ENCODE results near the gene C8G. TPM values are rescaled to one million over a fixed set of nuclear protein-coding genes. Genes with fewer than 3 reads are reported as not detected.
A peak's percentile ranks its signal among the peaks of the same experiment; 100 is the strongest.

C8G gene
- polyA plus RNA-seq, 1 donor: 36.0 TPM

- peaks cover 51% of the 10 kb centered on the region for H3K27me3 ChIP-seq (ENCODE audit: control insufficient read depth, insufficient read depth, low read length)
- peaks cover 13% of the 10 kb centered on the region for H3K9me3 ChIP-seq (ENCODE audit: control insufficient read depth, low read depth, low read length)
- no peak overlapping the region for H3K27ac ChIP-seq (ENCODE audit: low read length)
- no peak for DNase-seq
- H3K36me3 ChIP-seq (ENCODE audit: control insufficient read depth, insufficient read depth, low read length): no peaks in the 10 kb centered on the region
- no CpG with 5 or more reads among the region's 11 CpGs for WGBS (ENCODE audit: insufficient coverage, low lambda C conversion rate)
- H3K4me3 ChIP-seq (ENCODE audit: low read length): no peak overlapping the region
- H3K4me1 ChIP-seq (ENCODE audit: control insufficient read depth, insufficient read depth, low read length): peaks cover 10% of the 10 kb centered on the region
Observed at GRCh38 chr9:136983656-136984314, 38.7 kb downstream of the C8G start.

DNA sequence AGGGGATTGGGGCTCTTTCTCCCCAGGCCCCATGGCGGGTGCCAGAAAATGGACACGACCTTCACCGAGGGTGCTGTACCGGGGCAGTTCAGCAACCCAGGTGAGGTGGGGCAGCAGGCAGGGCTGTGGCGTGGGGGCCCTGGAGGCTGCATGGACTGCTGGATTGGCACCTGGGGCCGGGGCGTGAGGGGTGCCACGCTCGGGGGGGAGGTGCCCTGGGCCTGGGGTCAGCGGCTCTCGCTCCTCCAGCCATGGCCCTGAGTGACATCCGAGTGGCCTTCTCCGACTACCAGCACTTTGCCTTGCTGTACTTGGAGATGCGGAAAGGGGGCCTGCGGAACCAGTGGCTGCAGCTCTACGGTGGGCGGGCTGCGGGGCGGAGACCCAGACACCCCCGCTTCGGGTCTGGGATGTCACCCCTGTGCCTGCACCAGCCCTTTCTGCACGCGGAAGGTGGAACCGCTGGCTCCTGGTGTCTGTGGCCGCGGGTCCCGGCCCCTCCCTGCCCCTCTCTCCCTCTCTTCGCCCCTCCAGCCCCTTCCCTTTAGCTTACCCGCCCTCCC is 39.5 kb downstream of the C8G start:
- peaks cover 45% of the 10 kb centered on the region for H3K27me3 ChIP-seq (ENCODE audit: control insufficient read depth, insufficient read depth, low read length)
- no peak overlapping the region for H3K4me3 ChIP-seq (ENCODE audit: low read length)
- H3K36me3 ChIP-seq (ENCODE audit: control insufficient read depth, insufficient read depth, low read length): no peaks in the 10 kb centered on the region
- DNase-seq: no peak
- WGBS (ENCODE audit: insufficient coverage, low lambda C conversion rate): no CpG with 5 or more reads among the region's 29 CpGs
- peaks cover 10% of the 10 kb centered on the region for H3K4me1 ChIP-seq (ENCODE audit: control insufficient read depth, insufficient read depth, low read length)
- peaks cover 13% of the 10 kb centered on the region for H3K9me3 ChIP-seq (ENCODE audit: control insufficient read depth, low read depth, low read length)
- H3K27ac ChIP-seq (ENCODE audit: low read length): no peak overlapping the region

DNA sequence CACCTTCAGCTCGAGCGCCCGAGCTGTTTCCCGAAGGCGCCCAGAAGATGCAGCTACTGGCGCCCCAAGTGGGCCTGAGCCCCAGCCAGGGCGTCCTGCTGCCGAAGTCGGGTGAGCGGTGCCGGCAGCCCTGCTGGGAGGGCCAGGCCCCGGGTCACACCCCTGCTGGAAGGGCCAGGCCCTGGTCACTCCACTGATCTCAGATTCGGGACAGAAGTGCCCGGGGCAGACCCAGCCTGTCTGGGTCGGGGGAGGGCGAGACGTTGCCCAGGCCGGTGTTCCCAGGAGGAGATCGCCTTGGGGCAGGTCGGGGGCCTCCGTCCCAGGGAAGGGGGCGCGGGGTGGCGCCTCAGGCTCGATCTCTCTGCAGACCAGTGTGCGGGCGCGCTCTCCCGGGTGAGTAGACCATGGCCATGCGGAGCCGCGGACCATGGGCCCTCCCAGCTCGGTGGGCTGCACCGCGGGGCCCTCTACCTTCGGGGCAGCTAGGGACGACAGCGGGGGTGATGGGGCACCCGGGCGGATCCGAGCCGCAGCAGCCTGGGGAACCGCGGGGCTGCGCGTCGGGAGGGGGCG is 40.1 kb downstream of the C8G start:
- no CpG with 5 or more reads among the region's 48 CpGs for WGBS (ENCODE audit: insufficient coverage, low lambda C conversion rate)
- peaks cover 10% of the 10 kb centered on the region for H3K4me1 ChIP-seq (ENCODE audit: control insufficient read depth, insufficient read depth, low read length)
- no peak overlapping the region for H3K27ac ChIP-seq (ENCODE audit: low read length)
- no peaks in the 10 kb centered on the region for H3K36me3 ChIP-seq (ENCODE audit: control insufficient read depth, insufficient read depth, low read length)
- no peak overlapping the region for H3K4me3 ChIP-seq (ENCODE audit: low read length)
- peaks cover 45% of the 10 kb centered on the region for H3K27me3 ChIP-seq (ENCODE audit: control insufficient read depth, insufficient read depth, low read length)
- DNase-seq: no peak
- peaks cover 13% of the 10 kb centered on the region for H3K9me3 ChIP-seq (ENCODE audit: control insufficient read depth, low read depth, low read length)

GRCh38 chr9:136985853-136986252 is 40.8 kb downstream of the C8G start:
- peaks cover 13% of the 10 kb centered on the region for H3K9me3 ChIP-seq (ENCODE audit: control insufficient read depth, low read depth, low read length)
- no peaks in the 10 kb centered on the region for H3K36me3 ChIP-seq (ENCODE audit: control insufficient read depth, insufficient read depth, low read length)
- DNase-seq: no peak
- WGBS (ENCODE audit: insufficient coverage, low lambda C conversion rate): 20% methylated on average over 1 of the region's 33 CpGs
- H3K4me1 ChIP-seq (ENCODE audit: control insufficient read depth, insufficient read depth, low read length): peaks cover 10% of the 10 kb centered on the region
- peaks cover 45% of the 10 kb centered on the region for H3K27me3 ChIP-seq (ENCODE audit: control insufficient read depth, insufficient read depth, low read length)
- no peak overlapping the region for H3K27ac ChIP-seq (ENCODE audit: low read length)
- no peak overlapping the region for H3K4me3 ChIP-seq (ENCODE audit: low read length)

DNA sequence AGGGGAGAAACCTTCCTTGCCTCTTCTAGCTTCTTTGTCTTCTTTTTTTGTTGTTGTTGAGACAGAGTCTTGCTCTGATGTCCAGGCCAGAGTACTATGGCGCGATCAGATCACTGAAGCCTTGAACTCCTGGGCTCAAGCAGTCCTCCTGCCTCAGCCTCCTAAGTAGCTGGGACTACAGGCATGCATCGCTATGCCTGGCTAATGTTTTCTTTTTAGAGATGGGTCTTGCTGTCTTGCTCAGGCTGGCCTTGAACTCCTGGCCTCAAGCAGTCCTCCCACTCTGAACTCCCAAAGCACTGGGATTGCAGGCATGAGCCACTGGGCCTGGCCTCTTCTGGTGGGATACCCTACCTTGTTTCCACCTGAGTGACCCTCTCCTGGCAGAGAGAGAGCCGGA is 43.8 kb downstream of the C8G start:
- DNase-seq: no peak
- peaks cover 4% of the 10 kb centered on the region for H3K36me3 ChIP-seq (ENCODE audit: control insufficient read depth, insufficient read depth, low read length)
- peaks cover 24% of the 10 kb centered on the region for H3K4me1 ChIP-seq (ENCODE audit: control insufficient read depth, insufficient read depth, low read length)
- H3K27ac ChIP-seq (ENCODE audit: low read length): no peak overlapping the region
- H3K27me3 ChIP-seq (ENCODE audit: control insufficient read depth, insufficient read depth, low read length): peaks cover 43% of the 10 kb centered on the region
- H3K9me3 ChIP-seq (ENCODE audit: control insufficient read depth, low read depth, low read length): peaks cover 17% of the 10 kb centered on the region
- no CpG with 5 or more reads among the region's 4 CpGs for WGBS (ENCODE audit: insufficient coverage, low lambda C conversion rate)
- H3K4me3 ChIP-seq (ENCODE audit: low read length): no peak overlapping the region

GRCh38 chr9:136990242-136990911 is 45.3 kb downstream of the C8G start:
- H3K36me3 ChIP-seq (ENCODE audit: control insufficient read depth, insufficient read depth, low read length): peaks cover 6% of the 10 kb centered on the region
- no peak overlapping the region for H3K27ac ChIP-seq (ENCODE audit: low read length)
- H3K4me3 ChIP-seq (ENCODE audit: low read length): no peak overlapping the region
- H3K9me3 ChIP-seq (ENCODE audit: control insufficient read depth, low read depth, low read length): peaks cover 14% of the 10 kb centered on the region
- no peak for DNase-seq
- peaks cover 41% of the 10 kb centered on the region for H3K27me3 ChIP-seq (ENCODE audit: control insufficient read depth, insufficient read depth, low read length)
- no CpG with 5 or more reads among the region's 10 CpGs for WGBS (ENCODE audit: insufficient coverage, low lambda C conversion rate)
- peaks cover 23% of the 10 kb centered on the region for H3K4me1 ChIP-seq (ENCODE audit: control insufficient read depth, insufficient read depth, low read length)

GRCh38 chr9:136991993-136992818 is 47.2 kb downstream of the C8G start, which contains the start of gene PAXX:
Gene PAXX (plus strand): TSS chr9:136992422. CDS start chr9:136992444, 22 bp downstream.
- peaks cover 6% of the 10 kb centered on the region for H3K36me3 ChIP-seq (ENCODE audit: control insufficient read depth, insufficient read depth, low read length)
- peaks cover 32% of the 10 kb centered on the region for H3K4me1 ChIP-seq (ENCODE audit: control insufficient read depth, insufficient read depth, low read length)
- peak; percentile 88 for DNase-seq
- H3K9me3 ChIP-seq (ENCODE audit: control insufficient read depth, low read depth, low read length): peaks cover 13% of the 10 kb centered on the region
- no CpG with 5 or more reads among the region's 92 CpGs for WGBS (ENCODE audit: insufficient coverage, low lambda C conversion rate)
- H3K4me3 ChIP-seq (ENCODE audit: low read length): peak within 1 kb of the TSS; percentile 69
- H3K27ac ChIP-seq (ENCODE audit: low read length): peak within 1 kb of the TSS; percentile 42
- peaks cover 43% of the 10 kb centered on the region for H3K27me3 ChIP-seq (ENCODE audit: control insufficient read depth, insufficient read depth, low read length)

DNA sequence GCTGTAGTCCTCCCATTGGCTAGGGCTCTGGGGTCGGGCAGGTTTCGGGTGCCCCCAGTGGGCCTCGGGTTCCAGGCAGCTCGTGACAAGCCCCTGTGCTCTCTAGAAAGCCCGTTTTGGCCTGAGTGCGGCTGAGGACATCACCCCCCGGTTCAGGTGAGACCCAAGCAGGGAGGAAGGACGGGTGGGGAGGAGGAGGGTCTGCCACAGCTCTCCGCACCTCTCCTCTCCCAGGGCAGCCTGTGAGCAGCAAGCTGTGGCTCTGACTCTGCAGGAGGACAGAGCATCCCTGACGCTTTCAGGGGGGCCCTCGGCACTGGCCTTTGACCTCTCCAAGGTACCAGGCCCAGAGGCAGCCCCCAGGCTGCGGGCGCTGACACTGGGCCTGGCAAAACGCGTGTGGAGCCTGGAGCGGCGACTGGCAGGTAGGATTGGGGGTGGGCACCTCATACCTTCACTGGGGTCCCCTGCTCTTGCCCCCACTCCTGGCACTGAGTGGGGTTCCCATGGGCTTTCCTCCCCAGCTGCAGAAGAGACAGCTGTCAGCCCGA is 47.9 kb downstream of the C8G start:
- Histone ChIP-seq H3K36me3 (ENCODE audit: control insufficient read depth, insufficient read depth, low read length) (peaks cover 6% of the 10 kb centered on the region), H3K27ac (ENCODE audit: low read length) (no peak overlapping the region), H3K4me3 (ENCODE audit: low read length) (peak overlapping the region; percentile 69), H3K4me1 (ENCODE audit: control insufficient read depth, insufficient read depth, low read length) (peaks cover 36% of the 10 kb centered on the region), H3K27me3 (ENCODE audit: control insufficient read depth, insufficient read depth, low read length) (peaks cover 43% of the 10 kb centered on the region), H3K9me3 (ENCODE audit: control insufficient read depth, low read depth, low read length) (peaks cover 13% of the 10 kb centered on the region)
- no peak for DNase-seq
- no CpG with 5 or more reads among the region's 18 CpGs for WGBS (ENCODE audit: insufficient coverage, low lambda C conversion rate)

DNA sequence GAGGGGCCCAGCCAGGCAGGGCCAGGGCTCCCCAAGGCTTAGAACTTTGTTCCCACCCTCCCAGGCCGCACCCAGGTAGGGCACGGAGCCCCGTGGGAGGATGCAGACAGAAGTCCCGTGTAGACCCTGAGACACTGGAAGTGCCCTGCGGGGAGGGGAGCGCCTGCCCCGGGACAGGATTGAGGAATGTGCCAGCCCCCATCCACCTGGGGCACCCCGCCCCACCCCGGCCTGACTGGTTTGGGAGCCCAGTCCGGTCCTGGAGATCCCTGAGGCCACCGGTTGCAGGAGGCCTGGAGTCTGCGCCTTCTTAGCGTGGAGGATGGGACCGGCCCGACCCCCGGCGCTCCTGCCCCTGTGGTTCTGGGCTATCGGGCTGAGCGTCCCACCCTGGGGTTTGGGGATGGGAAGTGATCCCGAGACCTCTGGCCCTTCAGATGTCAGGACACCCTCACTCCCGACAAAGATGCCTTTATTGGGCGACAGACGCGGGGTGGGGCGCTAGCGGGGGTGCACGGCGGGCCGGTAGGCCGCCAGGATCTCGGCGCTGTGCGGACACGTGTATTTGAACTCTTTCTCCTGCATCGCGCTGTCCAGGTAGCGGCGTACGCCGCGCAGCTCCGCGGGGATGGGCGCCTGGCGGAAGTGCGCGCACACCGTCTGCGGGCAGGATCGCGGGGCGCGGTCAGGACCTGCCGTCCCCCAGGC is 49.3 kb downstream of the C8G start:
- DNase-seq: no peak

More for the DNA sequence above, 49.3 kb downstream of the C8G start:
- Histone ChIP-seq H3K4me3 (ENCODE audit: low read length) (no peak overlapping the region), H3K27me3 (ENCODE audit: control insufficient read depth, insufficient read depth, low read length) (peaks cover 44% of the 10 kb centered on the region), H3K4me1 (ENCODE audit: control insufficient read depth, insufficient read depth, low read length) (peaks cover 36% of the 10 kb centered on the region), H3K36me3 (ENCODE audit: control insufficient read depth, insufficient read depth, low read length) (peaks cover 6% of the 10 kb centered on the region), H3K27ac (ENCODE audit: low read length) (no peak overlapping the region), H3K9me3 (ENCODE audit: control insufficient read depth, low read depth, low read length) (peaks cover 13% of the 10 kb centered on the region)
- no CpG with 5 or more reads among the region's 54 CpGs for WGBS (ENCODE audit: insufficient coverage, low lambda C conversion rate)
